HG02938 (cell line): ENCODE results near the gene ZMYND15.
A peak's percentile ranks its signal among the peaks of the same experiment; 100 is the strongest.
"Not testable (repeated sequence)": the region's sequence is repeated elsewhere in the genome, so short reads cannot be mapped to it uniquely, and the experiment has no call there.

Source experiments
- ATAC-seq: cut with Tn5 transposase; IDR thresholded peaks from one replicate; pipeline ENCODE4 v1.9.1; 2021; ENCODE audit warnings: mild to moderate bottlenecking, moderate library complexity; ENCODE audit not compliant: unreplicated experiment

Gene ZMYND15

GRCh38 chr17:4739122-4740024 lies at the start of gene ZMYND15, which contains the start of gene CXCL16:
Gene ZMYND15, plus strand, starts transcription at chr17:4739833. Its CDS starts 716 bp downstream, at chr17:4740549.
Gene CXCL16, minus strand, starts transcription at chr17:4739928. Its CDS starts 589 bp downstream, at chr17:4739339.
- ATAC-seq = no peak

DNA sequence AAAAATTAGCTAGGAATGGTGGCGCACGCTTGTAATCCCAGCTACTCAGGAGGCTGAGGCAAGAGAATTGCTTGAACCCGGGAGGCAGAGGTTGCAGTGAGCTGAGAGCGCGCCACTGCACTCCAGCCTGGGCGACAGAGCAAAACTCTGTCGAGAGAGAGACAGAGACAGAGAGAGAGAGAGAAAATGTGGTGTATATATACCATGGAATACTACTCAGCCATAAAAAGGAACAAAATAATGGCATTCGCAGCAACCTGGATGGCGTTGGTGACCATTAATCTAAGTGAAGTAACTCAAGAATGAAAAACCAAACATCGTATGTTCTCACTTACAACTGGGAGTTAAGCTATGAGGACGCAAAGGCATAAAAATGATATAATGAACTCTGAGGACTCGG lies 49.8 kb upstream of the ZMYND15 start:
- not testable (repeated sequence) for ATAC-seq

GRCh38 chr17:4690745-4691144 lies 48.9 kb upstream of the ZMYND15 start:
- no peak for ATAC-seq

GRCh38 chr17:4691686-4692085 lies 47.9 kb upstream of the ZMYND15 start:
- ATAC-seq = no peak

DNA sequence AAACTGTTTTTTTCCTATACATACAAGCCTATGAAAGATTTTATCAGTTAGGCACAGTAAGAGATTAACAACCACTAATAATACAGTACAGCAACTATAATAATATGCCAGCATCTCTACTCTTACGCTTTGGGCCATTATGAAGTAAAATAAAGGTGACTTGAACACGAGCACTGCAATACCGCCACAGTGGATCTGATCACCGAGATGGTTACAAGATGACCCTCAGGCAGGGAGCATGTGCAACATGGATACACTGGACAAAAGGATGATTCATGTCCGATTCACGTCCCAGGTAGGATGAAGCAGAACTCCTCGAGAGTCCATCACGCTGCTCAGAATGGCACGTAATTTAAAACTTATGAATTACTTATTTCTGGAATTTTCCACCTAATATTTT lies 46.2 kb upstream of the ZMYND15 start:
- no peak for ATAC-seq

DNA sequence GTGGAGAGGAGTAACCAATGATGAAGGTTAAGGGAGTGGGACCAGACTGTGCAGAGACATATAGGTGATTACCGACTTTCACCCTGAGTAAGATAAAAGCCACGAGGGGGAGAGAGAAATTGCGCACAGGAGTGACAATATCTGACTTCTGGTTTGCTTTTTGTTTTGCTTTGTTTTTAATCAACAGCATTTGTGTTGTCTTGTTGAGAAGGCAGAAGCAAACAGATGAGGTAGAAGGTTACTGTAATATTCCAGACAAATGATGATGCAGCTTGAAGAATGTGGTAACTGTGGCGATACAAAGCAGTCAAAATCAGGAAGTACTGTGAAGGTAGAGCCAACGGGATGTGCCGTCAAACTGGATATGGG lies 43.2 kb upstream of the ZMYND15 start:
- ATAC-seq = no peak

DNA sequence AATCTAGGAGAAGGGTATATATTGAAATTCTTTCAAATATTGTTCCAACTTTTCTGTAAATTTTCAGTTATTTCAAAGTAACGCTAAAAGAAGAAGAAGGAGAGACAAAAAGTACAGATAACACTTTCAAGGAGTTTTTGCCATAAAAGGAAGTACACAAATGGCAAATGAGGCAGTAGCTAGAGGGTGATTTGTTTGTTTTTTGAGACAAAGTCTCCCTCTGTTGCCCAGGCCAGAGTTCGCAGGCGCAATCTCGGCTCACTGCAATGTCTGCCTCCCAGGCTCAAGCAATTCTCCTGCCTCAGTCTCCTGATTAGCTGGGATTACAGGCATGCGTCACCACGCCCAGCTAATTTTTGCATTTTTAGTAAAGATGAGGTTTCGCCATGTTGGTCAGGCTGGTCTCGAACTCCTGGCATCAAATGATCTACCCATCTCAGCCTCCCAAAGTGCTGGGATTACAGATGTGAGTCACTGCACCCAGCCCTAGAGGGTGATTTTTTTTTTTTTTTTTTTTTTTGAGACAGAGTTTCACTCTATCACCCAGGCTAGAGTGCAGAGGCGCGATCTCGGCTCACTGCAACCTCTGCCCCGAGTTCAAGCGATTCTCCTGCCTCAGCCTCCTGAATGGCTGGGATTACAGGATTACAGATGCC lies 40.1 kb upstream of the ZMYND15 start:
- not testable (repeated sequence) for ATAC-seq

- ATAC-seq = no peak
Observed at GRCh38 chr17:4701116-4701515, 38.5 kb upstream of the ZMYND15 start.

DNA sequence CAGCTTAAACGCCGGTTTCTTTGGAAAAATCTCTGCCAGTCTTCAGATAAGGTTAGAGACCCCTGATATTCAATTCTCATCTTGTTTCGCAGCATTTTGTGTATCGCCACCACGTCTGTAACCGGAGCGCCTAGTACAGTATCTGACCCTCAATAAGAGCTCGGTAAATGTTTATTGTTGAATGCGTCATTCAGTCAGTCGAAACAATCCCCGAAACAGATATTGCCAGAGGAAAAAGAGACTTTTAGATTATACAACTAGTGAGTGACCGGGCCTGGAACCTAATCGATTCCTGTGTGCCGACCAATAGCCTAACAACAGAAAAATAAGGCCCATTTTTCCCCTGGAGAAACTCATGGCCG lies 36.3 kb upstream of the ZMYND15 start:
- no peak for ATAC-seq

DNA sequence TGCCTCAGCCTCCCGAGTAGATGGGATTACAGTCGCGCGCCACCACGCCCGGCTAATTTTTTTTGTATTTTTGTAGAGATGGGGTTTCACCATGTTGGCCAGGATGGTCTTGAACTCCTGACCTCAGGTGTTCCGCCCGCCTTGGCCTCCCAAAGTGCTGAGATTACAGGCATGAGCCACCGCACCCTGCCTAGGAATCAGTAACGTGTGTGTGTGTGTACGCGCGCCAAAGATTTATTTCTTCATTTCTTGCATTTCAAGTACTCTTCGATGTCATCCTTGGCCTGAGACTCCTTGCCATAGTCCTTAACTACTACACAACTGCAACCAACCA lies 35.1 kb upstream of the ZMYND15 start:
- not testable (repeated sequence) for ATAC-seq

GRCh38 chr17:4704991-4705390 lies 34.6 kb upstream of the ZMYND15 start:
- ATAC-seq = no peak

- no peak for ATAC-seq
Observed at GRCh38 chr17:4706121-4706520, 33.5 kb upstream of the ZMYND15 start.

- no peak for ATAC-seq
Observed at GRCh38 chr17:4708436-4708835, 31.2 kb upstream of the ZMYND15 start.

DNA sequence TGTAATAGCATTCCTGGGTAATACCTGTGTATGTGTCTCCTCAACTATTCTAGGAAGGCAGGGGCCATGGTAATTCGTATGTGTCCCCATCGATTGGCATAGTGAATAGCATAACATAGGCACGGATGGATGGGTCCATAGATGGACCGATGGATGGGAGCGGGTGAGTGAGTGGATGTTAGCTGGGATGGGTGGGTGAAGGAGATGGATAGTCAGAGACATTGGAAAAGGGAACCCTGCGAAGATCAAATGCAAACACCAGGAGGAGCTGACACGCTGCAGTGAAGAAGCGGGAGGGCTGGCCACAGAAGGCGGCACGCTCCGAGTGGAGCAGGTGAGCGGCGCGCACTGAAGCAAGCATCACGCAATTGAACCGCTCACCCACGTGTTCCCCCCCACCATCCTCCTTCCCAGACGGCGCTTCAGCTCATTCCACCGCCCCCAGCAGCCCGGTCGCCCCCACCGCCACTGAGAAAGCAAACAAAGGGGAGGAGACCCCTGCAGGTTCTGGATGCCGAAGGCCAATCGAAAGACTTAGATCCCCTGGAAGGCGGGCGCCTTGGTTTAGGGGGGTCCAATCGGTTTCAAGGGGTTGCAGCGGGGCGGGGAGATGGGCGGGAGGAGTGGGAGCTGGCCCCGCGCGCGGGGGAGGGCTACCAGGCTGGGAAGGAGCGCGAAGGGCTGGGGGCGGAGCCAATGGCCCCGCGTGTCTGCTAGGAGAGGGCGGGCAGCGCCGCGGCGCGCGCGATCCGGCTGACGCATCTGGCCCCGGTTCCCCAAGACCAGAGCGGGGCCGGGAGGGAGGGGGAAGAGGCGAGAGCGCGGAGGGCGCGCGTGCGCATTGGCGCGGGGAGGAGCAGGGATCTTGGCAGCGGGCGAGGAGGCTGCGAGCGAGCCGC lies 29.6 kb upstream of the ZMYND15 start, which contains the start of gene ARRB2:
ARRB2 (plus strand) TSS at position 839 of the 899 bp plus-strand sequence. CDS start 90 bp downstream, outside the sequence.
- peak; percentile 61 for ATAC-seq

- ATAC-seq = no peak
Observed at GRCh38 chr17:4710693-4711634, 28.7 kb upstream of the ZMYND15 start.

GRCh38 chr17:4711661-4712181 lies 27.9 kb upstream of the ZMYND15 start:
- no peak for ATAC-seq

GRCh38 chr17:4712526-4712925 lies 27.1 kb upstream of the ZMYND15 start:
- no peak for ATAC-seq

- ATAC-seq = not testable (repeated sequence)
Observed at GRCh38 chr17:4714340-4715062, 25.1 kb upstream of the ZMYND15 start.
